NCI-H2196 treated with DMSO at 0.1 percent for 48 hours (cell line): Measurements from ENCODE around the gene STK39.

Source experiments
- DNase-seq: peaks from one replicate; lab custom pipeline; 2025; ENCODE audit not compliant: unreplicated experiment; lab: John Stamatoyannopoulos, UW

STK39 gene

GRCh38 chr2:168210895-168211570 is 36.4 kb downstream of the STK39 start:
- peak; percentile 80 for DNase-seq

- DNase-seq: no peak
Measured at GRCh38 chr2:168210216-168210894, 37.0 kb downstream of the STK39 start.

GRCh38 chr2:168208652-168209051 is 38.7 kb downstream of the STK39 start:
- DNase-seq: no peak

- DNase-seq: no peak
Measured at GRCh38 chr2:168207851-168208250, 39.5 kb downstream of the STK39 start.

- no peak for DNase-seq
Measured at GRCh38 chr2:168203762-168204693, 43.4 kb downstream of the STK39 start.

- DNase-seq: no peak
Measured at GRCh38 chr2:168201584-168202116, 45.7 kb downstream of the STK39 start.

GRCh38 chr2:168200930-168201583 is 46.3 kb downstream of the STK39 start:
- no peak for DNase-seq

- DNase-seq: no peak
Measured at GRCh38 chr2:168198476-168199207, 48.8 kb downstream of the STK39 start.

- no peak for DNase-seq
Measured at GRCh38 chr2:168196764-168197180, 50.6 kb downstream of the STK39 start.

GRCh38 chr2:168194784-168195522 is 52.4 kb downstream of the STK39 start:
- DNase-seq: no peak

GRCh38 chr2:168192839-168193616 is 54.4 kb downstream of the STK39 start:
- DNase-seq: peak; percentile 67

- DNase-seq: no peak
Measured at GRCh38 chr2:168191955-168192785, 55.2 kb downstream of the STK39 start.

GRCh38 chr2:168190590-168191336 is 56.6 kb downstream of the STK39 start:
- DNase-seq: no peak

GRCh38 chr2:168189835-168190569 is 57.4 kb downstream of the STK39 start:
- no peak for DNase-seq

GRCh38 chr2:168188002-168188401 is 59.4 kb downstream of the STK39 start:
- DNase-seq: no peak

- no peak for DNase-seq
Measured at GRCh38 chr2:168186452-168186851, 60.9 kb downstream of the STK39 start.
